GM18498 (cell line): ENCODE data around the gene ZNF175.
"Not testable (repeated sequence)": the region's sequence is repeated elsewhere in the genome, so short reads cannot be mapped to it uniquely, and the experiment has no call there.

Experiments used
- ATAC-seq: cut with Tn5 transposase; IDR thresholded peaks from one replicate; pipeline ENCODE4 v1.9.1; 2021; ENCODE audit warnings: mild to moderate bottlenecking, moderate library complexity; ENCODE audit not compliant: unreplicated experiment

The ZNF175 gene

GRCh38 chr19:51626675-51627074 is 55.6 kb downstream of the ZNF175 start:
- ATAC-seq, result no peak

GRCh38 chr19:51627491-51628138 is 56.5 kb downstream of the ZNF175 start:
- no peak for ATAC-seq

- no peak for ATAC-seq
Measured at GRCh38 chr19:51628153-51628939, 57.3 kb downstream of the ZNF175 start.

- ATAC-seq, result not testable (repeated sequence)
Measured at GRCh38 chr19:51630315-51630714, 59.2 kb downstream of the ZNF175 start, which contains the start of gene SIGLEC5. SIGLEC5 (minus strand) TSS chr19:51630401; CDS start chr19:51630335, 66 bp downstream.

- no peak for ATAC-seq
Measured at GRCh38 chr19:51632126-51632525, 61.0 kb downstream of the ZNF175 start.

GRCh38 chr19:51637362-51637978 is 66.4 kb downstream of the ZNF175 start:
- no peak for ATAC-seq

- no peak for ATAC-seq
Measured at GRCh38 chr19:51639916-51640315, 68.8 kb downstream of the ZNF175 start.

GRCh38 chr19:51640386-51640785 is 69.3 kb downstream of the ZNF175 start:
- no peak for ATAC-seq

GRCh38 chr19:51641648-51642047 is 70.6 kb downstream of the ZNF175 start:
- no peak for ATAC-seq
